ENCODE measurements around the gene SLC2A4. TPM values are rescaled to one million over a fixed set of nuclear protein-coding genes. Genes with fewer than 3 reads are reported as not detected.

The SLC2A4 gene
- total RNA-seq, 1 donor from 2014 or later, result 4.9 TPM

DNA sequence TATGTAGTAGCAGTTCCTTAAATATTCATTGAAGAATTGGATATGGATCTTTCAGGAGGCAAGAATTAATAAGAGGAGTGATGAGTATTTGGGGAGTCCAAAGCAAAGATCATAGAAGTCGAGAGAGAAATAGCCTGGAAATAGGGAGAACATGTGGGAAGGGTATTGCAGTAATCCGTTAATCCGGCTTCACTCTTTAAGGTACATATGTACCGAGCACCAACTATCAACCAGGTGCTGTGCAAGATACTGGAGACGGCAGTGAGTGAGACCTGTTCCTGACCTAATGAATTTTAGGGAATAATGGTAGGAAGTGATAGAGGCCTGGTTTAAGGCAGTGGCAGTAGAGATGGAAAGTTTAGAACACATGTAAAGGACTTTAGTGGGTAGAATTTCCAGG is 28.4 kb upstream of the SLC2A4 start:
- H3K9me3 ChIP-seq, result no peaks in the 10 kb centered on the region
- peaks cover 28 to 40% of the 10 kb centered on the region in 2 donors for H3K36me3 ChIP-seq
- peak overlapping the region; percentile 84 to 94 for H3K4me3 ChIP-seq
- intact Hi-C loops (cut with DNase I), result loop anchor here (2.0 to 5.0 kb wide), 2 partner anchors 54 to 319 kb away; partner anchors contain the start of gene EIF5A
- H3K27ac ChIP-seq, result peak overlapping the region; percentile 100
- H3K4me1 ChIP-seq, result peaks cover 16 to 27% of the 10 kb centered on the region in 2 donors
- no peak for DNase-seq (ENCODE audit: low spot score in 2 of 2)
- TF ChIP-seq, protein P1, sequence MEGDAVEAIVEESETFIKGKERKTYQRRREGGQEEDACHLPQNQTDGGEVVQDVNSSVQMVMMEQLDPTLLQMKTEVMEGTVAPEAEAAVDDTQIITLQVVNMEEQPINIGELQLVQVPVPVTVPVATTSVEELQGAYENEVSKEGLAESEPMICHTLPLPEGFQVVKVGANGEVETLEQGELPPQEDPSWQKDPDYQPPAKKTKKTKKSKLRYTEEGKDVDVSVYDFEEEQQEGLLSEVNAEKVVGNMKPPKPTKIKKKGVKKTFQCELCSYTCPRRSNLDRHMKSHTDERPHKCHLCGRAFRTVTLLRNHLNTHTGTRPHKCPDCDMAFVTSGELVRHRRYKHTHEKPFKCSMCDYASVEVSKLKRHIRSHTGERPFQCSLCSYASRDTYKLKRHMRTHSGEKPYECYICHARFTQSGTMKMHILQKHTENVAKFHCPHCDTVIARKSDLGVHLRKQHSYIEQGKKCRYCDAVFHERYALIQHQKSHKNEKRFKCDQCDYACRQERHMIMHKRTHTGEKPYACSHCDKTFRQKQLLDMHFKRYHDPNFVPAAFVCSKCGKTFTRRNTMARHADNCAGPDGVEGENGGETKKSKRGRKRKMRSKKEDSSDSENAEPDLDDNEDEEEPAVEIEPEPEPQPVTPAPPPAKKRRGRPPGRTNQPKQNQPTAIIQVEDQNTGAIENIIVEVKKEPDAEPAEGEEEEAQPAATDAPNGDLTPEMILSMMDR (IDR thresholded peaks at IDR 0.05), result no peak
- H3K27me3 ChIP-seq, result no peaks in the 10 kb centered on the region

DNA sequence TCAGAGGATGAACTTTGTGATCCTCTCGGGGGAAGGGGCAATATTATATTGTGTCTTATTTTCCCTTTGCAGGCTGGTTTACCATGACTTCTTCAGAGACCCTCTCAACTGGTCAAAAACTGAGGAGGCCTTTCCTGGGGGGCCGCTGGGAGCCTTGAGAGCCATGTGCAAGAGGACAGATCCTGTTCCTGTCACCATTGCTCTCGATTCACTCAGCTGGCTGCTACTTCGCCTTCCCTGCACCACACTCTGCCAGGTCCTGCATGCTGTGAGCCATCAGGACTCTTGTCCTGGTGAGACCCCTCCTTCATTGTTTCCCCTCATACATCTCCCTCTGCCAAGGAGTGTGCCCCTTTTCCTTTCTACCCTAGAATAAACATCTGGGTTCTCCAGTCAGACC is 27.0 kb upstream of the SLC2A4 start:
- H3K27ac ChIP-seq, result no peak overlapping the region
- H3K4me1 ChIP-seq, result peaks cover 15 to 22% of the 10 kb centered on the region in 2 donors
- DNase-seq (ENCODE audit: low spot score in 2 of 2), result no peak
- H3K9me3 ChIP-seq, result no peaks in the 10 kb centered on the region
- intact Hi-C loops (cut with DNase I), result loop anchor here (5.0 kb wide), 1 partner anchor 318 kb away; no protein-coding TSS in a partner anchor
- no peak overlapping the region for H3K4me3 ChIP-seq
- TF ChIP-seq, protein P1 (IDR thresholded peaks at IDR 0.05), result no peak
- H3K27me3 ChIP-seq, result no peaks in the 10 kb centered on the region
- H3K36me3 ChIP-seq, result peaks cover 28 to 55% of the 10 kb centered on the region in 2 donors

DNA sequence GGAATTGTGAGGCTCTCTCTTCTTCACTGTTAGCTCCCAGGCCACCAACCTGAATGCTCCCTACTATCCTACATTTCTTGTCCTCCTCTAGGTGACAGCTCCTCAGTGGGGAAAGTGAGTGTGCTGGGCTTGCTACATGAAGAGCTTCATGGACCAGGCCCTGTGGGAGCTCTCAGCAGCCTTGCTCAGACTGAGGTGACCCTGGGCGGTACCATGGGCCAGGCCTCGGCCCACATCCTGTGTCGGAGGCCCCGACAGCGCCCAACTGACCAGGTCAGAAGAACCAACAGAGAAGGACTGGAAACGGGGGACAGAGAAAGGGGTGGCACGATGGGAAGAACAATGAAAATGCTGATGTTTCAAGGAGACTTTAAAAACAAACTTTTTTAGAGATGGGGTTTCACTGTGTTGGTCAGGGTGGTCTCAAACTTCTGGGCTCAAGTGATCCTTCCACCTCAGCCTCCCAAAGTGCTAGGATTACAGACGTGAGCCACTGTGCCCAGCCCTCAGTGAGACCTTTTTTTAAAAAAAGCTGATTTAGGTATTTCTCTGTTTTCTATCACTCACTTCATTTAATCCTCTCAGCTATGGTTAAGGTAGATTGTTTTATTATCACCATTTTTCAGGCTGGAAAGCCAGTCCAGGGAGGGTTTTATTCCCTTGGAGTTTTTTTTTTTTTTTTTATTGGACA is 24.6 kb upstream of the SLC2A4 start:
- Histone ChIP-seq H3K27ac (no peak overlapping the region), H3K4me1 (peaks cover 6 to 12% of the 10 kb centered on the region in 2 donors), H3K4me3 (no peak overlapping the region), H3K27me3 (peaks cover 6% of the 10 kb centered on the region), H3K9me3 (no peaks in the 10 kb centered on the region), H3K36me3 (peaks cover 28 to 59% of the 10 kb centered on the region in 2 donors)
- intact Hi-C loops (cut with DNase I), result no loop called here
- TF ChIP-seq, protein P1 (IDR thresholded peaks at IDR 0.05), result no peak
- no peak for DNase-seq (ENCODE audit: low spot score in 2 of 2)

DNA sequence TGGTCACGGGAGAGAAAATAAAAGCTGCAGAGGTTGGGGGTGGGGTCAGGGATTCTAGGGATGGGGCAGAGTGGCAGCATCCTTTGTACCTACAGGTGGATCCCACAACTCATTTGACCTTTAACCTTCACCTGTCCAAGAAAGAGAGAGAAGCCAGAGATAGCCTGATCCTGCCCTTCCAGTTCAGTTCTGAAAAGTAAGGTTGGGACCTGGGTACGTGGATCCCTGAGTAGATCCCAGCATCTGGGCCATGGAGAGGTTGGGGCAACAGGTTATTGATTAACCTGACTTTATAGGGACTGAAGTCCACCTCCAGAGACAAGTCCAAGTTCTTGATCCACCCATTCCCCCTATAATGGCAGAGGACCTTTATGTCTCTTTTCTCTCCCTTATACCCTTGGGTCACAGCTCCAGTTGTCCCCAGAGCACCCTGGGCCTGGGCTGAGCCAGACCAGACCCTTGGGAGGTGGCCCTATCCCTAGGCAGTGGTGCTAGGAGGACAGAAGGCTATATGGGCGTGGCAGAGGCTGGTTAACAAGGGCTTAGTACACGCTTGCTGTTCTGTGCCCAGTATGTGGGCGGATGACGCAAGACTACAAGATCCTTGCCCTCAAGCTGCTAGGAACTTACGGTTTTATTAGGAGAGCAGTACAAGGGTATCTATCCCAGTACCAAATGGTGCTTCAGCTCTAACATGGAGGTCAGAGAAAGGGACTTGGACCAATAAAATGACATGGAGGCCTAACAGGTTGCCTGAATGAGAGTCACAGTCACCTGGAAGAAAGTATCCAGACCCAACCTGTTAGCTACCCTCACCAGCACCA is 22.6 kb upstream of the SLC2A4 start:
- DNase-seq (ENCODE audit: low spot score in 2 of 2), result no peak
- Histone ChIP-seq H3K4me3 (no peak overlapping the region), H3K4me1 (peaks cover 8 to 13% of the 10 kb centered on the region in 2 donors), H3K27ac (no peak overlapping the region), H3K36me3 (peaks cover 28 to 58% of the 10 kb centered on the region in 2 donors), H3K9me3 (no peaks in the 10 kb centered on the region), H3K27me3 (peaks cover 17% of the 10 kb centered on the region)
- TF ChIP-seq, protein P1 (IDR thresholded peaks at IDR 0.05), result no peak
- intact Hi-C loops (cut with DNase I), result no loop called here

DNA sequence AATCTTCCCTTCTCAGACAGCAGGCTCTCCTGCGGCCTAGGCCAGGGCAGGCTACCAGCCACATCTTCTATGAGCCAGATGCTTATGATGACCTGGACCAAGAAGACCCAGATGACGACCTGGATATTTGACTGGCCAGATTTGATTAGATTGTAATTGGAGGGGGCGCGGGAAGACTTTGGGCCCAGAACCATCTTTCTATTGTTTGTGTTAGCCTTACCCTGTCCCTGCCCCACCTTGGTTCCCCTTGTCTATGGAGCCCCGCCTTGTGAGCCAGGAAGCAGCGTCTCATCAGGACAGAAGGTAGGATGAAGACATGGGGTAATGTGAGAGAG is 22.0 kb upstream of the SLC2A4 start:
- H3K27ac ChIP-seq, result no peak overlapping the region
- TF ChIP-seq, protein P1 (IDR thresholded peaks at IDR 0.05), result no peak
- H3K4me3 ChIP-seq, result no peak overlapping the region
- no peaks in the 10 kb centered on the region for H3K9me3 ChIP-seq
- intact Hi-C loops (cut with DNase I), result no loop called here
- DNase-seq (ENCODE audit: low spot score in 2 of 2), result no peak
- peaks cover 8 to 13% of the 10 kb centered on the region in 2 donors for H3K4me1 ChIP-seq
- peaks cover 17% of the 10 kb centered on the region for H3K27me3 ChIP-seq
- H3K36me3 ChIP-seq, result peaks cover 22 to 52% of the 10 kb centered on the region in 2 donors
